ENCODE results near the gene SLC6A12.

- TF ChIP-seq, protein P1, sequence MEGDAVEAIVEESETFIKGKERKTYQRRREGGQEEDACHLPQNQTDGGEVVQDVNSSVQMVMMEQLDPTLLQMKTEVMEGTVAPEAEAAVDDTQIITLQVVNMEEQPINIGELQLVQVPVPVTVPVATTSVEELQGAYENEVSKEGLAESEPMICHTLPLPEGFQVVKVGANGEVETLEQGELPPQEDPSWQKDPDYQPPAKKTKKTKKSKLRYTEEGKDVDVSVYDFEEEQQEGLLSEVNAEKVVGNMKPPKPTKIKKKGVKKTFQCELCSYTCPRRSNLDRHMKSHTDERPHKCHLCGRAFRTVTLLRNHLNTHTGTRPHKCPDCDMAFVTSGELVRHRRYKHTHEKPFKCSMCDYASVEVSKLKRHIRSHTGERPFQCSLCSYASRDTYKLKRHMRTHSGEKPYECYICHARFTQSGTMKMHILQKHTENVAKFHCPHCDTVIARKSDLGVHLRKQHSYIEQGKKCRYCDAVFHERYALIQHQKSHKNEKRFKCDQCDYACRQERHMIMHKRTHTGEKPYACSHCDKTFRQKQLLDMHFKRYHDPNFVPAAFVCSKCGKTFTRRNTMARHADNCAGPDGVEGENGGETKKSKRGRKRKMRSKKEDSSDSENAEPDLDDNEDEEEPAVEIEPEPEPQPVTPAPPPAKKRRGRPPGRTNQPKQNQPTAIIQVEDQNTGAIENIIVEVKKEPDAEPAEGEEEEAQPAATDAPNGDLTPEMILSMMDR (IDR thresholded peaks at IDR 0.05), result no peak
- no peak for TF ChIP-seq ZFX (IDR thresholded peaks at IDR 0.05; ENCODE audit: borderline replicate concordance)
Observed at GRCh38 chr12:155646-156045, 58.3 kb downstream of the SLC6A12 start.

Measured in 22Rv1 (cell line).